Fibroblast of skin of left biceps (primary cell): ENCODE data around the gene LMCD1.

Experiments
- DNase-seq, 2 experiments: peaks; one replicate each; pipeline ENCODE4 v3.0.0-alpha.2; 2013; ENCODE audit warnings: low read depth in 2 of 2

Gene LMCD1

DNA sequence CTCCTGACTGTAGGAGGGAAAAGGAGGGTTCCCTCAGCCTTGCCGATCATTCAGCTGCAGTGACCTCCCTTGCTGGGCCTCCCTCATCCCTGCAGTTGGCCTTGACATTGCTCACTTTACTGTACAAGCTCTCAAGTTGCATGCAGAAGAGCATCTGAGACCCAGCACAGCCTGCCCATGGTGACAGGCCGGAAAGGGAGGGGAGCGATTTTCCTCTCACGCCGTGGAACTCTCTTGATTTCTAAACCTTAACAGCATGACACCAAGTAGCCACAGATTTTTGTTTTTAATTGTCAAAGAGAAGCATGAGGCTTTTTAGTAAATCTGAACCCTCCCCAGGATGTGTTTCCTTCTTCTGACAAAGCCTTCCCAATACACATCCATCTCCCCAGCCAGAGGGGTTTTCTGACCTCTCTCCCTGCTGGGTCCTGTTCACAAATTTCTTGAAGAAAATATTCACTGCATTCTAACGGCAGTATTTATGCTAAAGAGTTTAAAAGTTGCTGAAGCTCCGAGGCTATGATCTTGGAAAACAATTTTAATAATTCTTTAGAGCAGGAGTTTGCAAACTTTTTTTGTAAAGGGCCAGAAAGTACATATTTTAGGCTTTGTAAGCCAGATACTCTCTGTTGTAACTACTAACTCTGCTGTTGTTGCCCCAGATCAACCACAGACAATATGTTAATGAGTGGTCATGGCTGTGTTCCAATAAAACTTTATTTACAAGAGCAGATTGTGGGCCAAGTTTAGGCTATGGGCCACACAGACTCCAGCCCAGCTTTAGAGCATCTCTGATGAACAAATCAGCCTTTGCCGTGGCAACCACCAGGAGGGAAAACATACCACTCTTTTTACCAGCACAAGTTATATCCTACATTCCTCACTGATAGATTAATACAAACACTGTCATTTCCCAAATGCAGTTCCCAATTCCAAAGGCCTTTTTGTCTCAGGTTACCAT lies 34.8 kb downstream of the LMCD1 start:
- peak; percentile 38 to 57 for DNase-seq

DNA sequence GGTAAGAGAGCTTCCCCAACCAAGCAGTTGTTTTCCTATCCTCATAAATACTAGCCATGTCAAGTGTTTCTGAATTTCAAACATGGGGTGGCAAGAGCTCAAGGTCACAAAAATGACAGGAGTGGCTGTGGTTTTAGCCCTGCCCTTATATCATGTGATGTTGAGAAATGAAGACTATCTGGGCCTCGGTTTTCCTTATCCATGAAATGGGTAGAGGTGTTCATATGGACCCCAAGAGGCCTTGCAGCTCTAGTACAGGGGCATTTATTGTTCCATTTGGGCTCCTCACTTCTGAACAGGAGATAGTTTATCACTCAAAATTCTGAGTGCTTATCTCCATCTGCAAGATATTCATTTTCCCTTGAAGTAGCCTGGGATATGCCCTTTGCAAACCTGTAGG lies 35.8 kb downstream of the LMCD1 start:
- no peak for DNase-seq

- no peak for DNase-seq
These were observed 36.6 kb downstream of the LMCD1 start for GRCh38 chr3:8538223-8538622.

- peak; percentile 65 to 68 for DNase-seq
These were observed 37.3 kb downstream of the LMCD1 start for GRCh38 chr3:8538913-8539312.

- no peak for DNase-seq
These were observed 37.8 kb downstream of the LMCD1 start for GRCh38 chr3:8539419-8539818.

DNA sequence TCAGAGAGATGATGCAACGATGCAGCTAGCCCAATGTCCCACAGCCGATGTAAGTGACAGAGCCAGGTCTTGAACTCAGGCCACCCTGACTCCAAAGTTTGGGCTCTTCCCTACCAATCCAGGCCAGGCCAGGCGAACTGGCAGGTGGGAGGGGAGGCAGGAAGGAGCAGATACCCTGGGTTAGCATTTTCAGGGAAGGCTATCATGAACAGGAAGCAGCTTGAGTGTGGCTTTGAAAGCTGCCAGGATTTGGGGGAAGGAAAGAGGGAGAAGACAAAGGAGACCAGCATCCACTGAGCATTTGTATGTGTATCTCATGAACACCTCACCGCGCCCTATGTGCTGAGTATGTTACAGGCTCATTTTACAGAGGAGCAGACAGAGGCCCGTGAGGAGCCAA lies 38.8 kb downstream of the LMCD1 start:
- DNase-seq, result no peak

GRCh38 chr3:8541486-8541885 lies 39.9 kb downstream of the LMCD1 start:
- DNase-seq, result no peak

- no peak for DNase-seq
These were observed 40.8 kb downstream of the LMCD1 start for GRCh38 chr3:8542190-8543135.

DNA sequence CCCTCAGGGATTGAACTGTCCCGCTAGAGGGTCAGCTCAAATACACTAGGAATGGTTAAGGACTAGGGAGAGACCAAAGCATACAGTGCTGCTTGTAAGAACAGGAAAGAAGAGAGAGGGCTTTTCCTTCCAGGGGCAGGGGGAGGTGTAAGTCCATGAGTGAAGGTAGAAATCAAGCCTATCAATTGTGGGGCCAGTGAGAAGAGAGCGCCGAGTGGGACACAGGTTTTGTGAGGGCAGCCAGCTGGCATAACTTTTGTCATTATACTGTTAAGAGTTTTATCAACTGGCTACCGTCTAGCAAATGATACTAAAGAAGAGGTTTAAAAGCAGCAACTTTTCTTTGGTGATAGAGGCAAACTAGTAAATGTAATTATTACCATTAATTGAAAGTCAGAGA lies 45.0 kb downstream of the LMCD1 start:
- no peak for DNase-seq

- no peak for DNase-seq
These were observed 47.1 kb downstream of the LMCD1 start for GRCh38 chr3:8548502-8549275.

- no peak for DNase-seq
These were observed 47.7 kb downstream of the LMCD1 start for GRCh38 chr3:8549354-8549753.

DNA sequence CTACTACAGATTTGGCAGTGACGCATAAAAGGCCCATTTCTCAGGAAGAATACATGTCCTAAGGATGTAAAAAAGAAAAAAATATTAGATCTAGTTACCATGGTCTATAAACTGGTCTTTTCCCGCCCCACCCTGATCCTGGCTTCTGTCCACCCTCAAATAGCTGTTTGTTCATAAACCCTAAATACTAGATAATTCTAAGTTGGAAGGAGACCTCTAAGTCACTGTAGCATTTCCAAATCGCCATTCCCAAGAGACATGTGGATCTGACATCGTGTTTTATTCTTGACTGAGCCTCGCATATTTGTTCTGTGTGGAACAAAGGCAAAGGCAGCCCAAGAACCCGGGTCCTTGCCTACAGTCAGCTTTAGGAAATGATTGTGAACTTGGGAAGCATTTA lies 49.0 kb downstream of the LMCD1 start:
- no peak for DNase-seq

- no peak for DNase-seq
These were observed 50.7 kb downstream of the LMCD1 start for GRCh38 chr3:8552223-8552762.

DNA sequence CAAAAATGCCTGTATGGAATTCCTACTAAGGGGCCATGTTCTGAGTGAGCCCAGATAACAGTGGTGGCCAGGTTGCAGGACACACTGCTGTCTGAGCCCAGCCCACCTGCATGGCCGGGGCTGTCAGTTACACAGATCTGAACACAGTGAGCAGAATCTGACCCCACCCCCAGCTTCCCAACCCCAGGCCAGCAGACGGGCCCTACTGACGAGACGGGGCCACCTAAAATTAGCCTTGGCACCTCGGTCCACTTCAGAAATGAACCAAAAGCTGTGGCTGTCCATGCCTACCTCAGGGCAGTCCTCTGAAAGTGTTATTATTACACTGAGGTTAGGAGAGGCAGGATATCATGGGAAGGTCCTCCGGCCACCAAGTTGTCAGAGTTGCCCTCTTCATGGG lies 51.8 kb downstream of the LMCD1 start:
- DNase-seq, result no peak

- no peak for DNase-seq
These were observed 53.1 kb downstream of the LMCD1 start for GRCh38 chr3:8554696-8555095.

DNA sequence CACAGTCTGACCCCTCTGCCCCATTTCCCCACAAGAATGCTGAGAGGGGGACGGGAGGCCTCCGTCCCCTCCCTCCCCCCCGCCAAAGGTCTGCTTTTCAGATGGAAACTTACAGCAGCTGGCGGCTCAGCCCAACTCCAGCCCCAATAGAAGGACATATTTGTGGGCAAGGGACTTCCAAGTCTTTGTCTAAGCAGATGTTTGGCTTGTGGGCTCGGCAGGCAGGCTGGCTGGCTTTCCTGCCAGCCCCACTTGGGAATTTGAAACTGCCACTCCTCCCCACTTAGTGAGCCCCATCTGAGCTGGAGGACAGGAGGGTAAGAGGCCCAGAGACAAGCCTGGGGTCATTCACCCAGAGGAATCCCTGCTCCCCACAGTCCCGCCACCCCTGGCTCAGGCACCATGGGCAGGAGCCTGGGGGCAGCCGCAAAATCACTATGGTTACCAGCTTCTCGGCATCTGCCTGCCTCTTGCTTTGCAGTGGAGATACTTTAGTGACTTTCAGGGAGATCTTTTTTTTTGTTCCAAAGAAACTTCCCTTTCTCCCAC lies 53.6 kb downstream of the LMCD1 start:
- DNase-seq, result peak; percentile 69 to 75

DNA sequence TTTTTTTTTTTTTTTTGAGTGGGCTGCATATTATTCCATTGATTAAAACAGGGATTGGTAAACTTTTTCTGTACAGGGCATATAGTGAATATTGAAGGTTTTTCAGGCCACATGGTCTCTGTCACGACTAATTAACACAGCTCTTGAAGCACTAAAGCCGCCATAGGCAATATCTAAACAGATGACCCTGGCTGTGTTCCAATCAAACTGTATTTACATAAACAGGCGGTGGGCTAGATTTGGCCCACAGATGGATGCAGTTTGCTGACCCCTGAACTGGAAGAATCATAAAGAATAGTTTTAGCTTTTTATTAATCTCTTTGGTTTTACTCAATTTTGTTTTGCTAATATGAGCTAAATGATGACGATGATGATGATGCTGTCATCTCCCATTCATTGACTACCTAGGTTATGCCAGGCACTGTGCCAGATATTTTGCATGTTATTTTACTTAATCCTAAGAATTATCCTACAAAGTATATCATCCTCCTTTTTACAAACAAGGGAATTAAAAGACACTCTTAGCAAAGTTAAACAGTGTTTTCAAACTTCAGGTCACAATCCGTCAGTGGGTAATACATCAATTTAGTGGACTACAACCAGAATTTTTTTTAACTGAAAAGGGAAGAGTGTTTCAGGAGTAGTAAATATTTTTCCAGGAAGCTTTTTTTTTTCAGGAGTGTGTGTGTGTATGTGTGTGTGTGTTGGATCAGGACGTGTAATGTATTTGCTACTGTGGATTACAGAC lies 54.3 kb downstream of the LMCD1 start:
- no peak for DNase-seq

DNA sequence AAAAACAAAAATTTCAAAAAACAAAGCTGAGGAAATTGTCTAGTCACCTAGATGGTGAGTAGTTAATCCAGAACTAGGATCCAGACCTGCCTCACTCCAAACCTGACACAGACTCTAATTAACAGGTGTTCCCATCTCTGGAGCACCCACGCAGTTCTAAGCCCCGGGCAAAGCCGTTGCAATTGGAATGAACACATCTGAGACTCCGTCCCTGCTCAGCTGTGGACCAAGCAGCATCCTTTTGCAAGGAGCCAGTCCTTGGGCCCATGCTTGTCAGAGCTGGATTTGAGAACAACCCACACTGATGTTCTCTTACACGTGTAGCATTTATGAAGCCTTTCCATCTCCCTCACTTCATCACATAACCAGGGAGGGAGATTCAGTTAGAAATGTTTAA lies 54.8 kb downstream of the LMCD1 start:
- no peak for DNase-seq

DNA sequence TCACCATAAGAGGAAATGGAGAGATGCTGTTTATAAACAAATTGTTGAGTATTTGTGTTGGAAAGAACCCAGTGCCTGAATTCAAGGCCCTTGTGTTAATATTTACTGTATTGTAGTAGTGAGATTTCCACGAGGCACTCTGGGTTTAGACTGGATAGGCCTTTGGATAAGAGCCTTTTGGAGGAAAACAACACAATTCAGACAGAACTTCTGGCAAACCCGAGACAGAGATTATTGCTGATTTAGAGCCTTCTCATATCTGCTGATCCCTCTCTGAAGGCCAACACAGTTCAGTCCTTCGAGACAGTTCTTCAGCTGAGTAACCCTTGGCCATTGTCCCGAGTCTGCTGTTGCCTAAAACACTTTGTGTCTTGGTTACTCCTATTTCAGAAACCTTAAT lies 55.7 kb downstream of the LMCD1 start:
- DNase-seq, result no peak

DNA sequence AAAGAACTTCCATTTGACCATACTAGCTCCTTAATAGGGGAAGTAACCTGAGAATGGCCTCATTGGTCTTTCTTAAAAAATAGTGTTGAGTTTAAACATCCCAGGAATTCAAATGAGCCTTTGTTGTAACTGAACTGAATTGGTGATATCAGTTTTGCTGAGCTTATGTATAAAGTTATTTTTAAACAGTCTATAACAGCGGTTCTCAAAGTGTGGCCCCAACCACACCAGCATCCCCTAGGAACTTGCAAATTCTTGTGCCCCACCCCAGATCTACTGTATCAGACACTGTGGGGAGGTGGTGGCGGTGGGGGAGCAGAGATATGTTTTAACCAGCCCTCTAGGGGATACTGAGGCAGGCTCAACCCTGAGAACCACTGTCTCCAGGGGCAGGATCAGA lies 57.0 kb downstream of the LMCD1 start:
- DNase-seq, result no peak

DNA sequence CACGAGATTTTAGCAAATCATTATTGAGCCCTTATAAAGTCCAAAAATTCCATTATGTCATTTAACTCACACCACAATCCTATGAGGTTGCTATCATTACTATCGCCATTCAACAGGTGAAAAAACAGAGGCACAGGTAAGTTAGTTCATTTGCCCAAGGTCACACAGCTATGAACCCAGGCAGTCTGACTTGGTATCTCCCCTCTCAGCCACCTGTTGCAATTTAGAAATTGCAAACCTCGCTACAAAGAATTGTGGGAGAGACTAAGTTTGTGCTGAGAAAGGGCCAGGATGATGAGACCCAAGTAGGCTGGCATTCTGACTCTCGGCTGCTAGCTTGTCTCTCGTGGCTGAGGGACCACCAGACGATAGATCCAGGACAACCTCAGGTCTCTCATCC lies 57.7 kb downstream of the LMCD1 start:
- no peak for DNase-seq
